Loucy (cell line): Measurements from ENCODE around the gene PPID.

ENCODE experiments used
- CTCF ChIP-seq: fragments of 200-600 bp; sonication (generic); conservative IDR thresholded peaks from 2 replicates; pipeline ENCODE4 v1.5.1; 2014; ENCODE audit warnings: mild to moderate bottlenecking, antibody characterized with exemption, low read length
- EZH2phosphoT487 ChIP-seq: fragments of 200-600 bp; IDR thresholded peaks from 2 replicates; pipeline ENCODE4 v1.6.1; 2018; ENCODE audit warnings: antibody characterized with exemption, mild to moderate bottlenecking, moderate library complexity, borderline replicate concordance

- TF ChIP-seq CTCF (no peak), EZH2phosphoT487 (no peak)
Observed at GRCh38 chr4:158754385-158755180, 31.4 kb upstream of the PPID start.
